Stimulated activated naive CD4-positive, alpha-beta T cell (primary cell): ENCODE measurements around the gene SLC4A8.
"Not testable (repeated sequence)": the region's sequence is repeated elsewhere in the genome, so short reads cannot be mapped to it uniquely, and the experiment has no call there.

ENCODE experiments used
- DNase-seq, 6 experiments: peaks; one replicate each; lab custom pipeline; 2025; lab: John Stamatoyannopoulos, UW

Gene SLC4A8

GRCh38 chr12:51475543-51475942 is 50.9 kb downstream of the SLC4A8 start:
- DNase-seq = no peak

GRCh38 chr12:51480978-51481377 is 56.3 kb downstream of the SLC4A8 start:
- no peak for DNase-seq

GRCh38 chr12:51482929-51483697 is 58.5 kb downstream of the SLC4A8 start:
- DNase-seq = peak in 4 of 6 experiments; percentile 1 to 72 (median 57)

- peak in 1 of 6 experiments; percentile 17 for DNase-seq
Measured at GRCh38 chr12:51484119-51484518, 59.5 kb downstream of the SLC4A8 start.

GRCh38 chr12:51488281-51488680 is 63.6 kb downstream of the SLC4A8 start:
- DNase-seq = no peak

- no peak for DNase-seq
Measured at GRCh38 chr12:51493281-51493680, 68.7 kb downstream of the SLC4A8 start.

GRCh38 chr12:51496895-51497294 is 72.3 kb downstream of the SLC4A8 start:
- no peak for DNase-seq

- no peak for DNase-seq
Measured at GRCh38 chr12:51504851-51505250, 80.2 kb downstream of the SLC4A8 start.

- DNase-seq = no peak
Measured at GRCh38 chr12:51505360-51506105, 80.9 kb downstream of the SLC4A8 start.

GRCh38 chr12:51507178-51507577 is 82.5 kb downstream of the SLC4A8 start:
- DNase-seq = no peak

- DNase-seq = no peak
Measured at GRCh38 chr12:51508285-51508684, 83.7 kb downstream of the SLC4A8 start.

- DNase-seq = no peak
Measured at GRCh38 chr12:51511546-51512260, 87.1 kb downstream of the SLC4A8 start.

- no peak for DNase-seq
Measured at GRCh38 chr12:51512438-51512837, 87.8 kb downstream of the SLC4A8 start.

- not testable (repeated sequence) for DNase-seq
Measured at GRCh38 chr12:51515037-51515436, 90.4 kb downstream of the SLC4A8 start.

- DNase-seq = no peak
Measured at GRCh38 chr12:51517316-51517715, 92.7 kb downstream of the SLC4A8 start.

GRCh38 chr12:51517800-51518199 is 93.2 kb downstream of the SLC4A8 start:
- no peak for DNase-seq

- DNase-seq = no peak
Measured at GRCh38 chr12:51519755-51520154, 95.1 kb downstream of the SLC4A8 start.

- DNase-seq = no peak
Measured at GRCh38 chr12:51520576-51521325, 96.1 kb downstream of the SLC4A8 start.

- no peak for DNase-seq
Measured at GRCh38 chr12:51521554-51522276, 97.1 kb downstream of the SLC4A8 start.

- DNase-seq = no peak
Measured at GRCh38 chr12:51522696-51523095, 98.1 kb downstream of the SLC4A8 start.

- DNase-seq = no peak
Measured at GRCh38 chr12:51524386-51524901, 99.8 kb downstream of the SLC4A8 start.
